Upper lobe of right lung (tissue), 1 donor: ENCODE data around the gene DLX2. TPM values are rescaled to one million over a fixed set of nuclear protein-coding genes. Genes with fewer than 3 reads are reported as not detected.
"Not testable (repeated sequence)": the region's sequence is repeated elsewhere in the genome, so short reads cannot be mapped to it uniquely, and the experiment has no call there.

Experiments used
- ATAC-seq: fragments of 200-7000 bp; cut with Tn5 transposase; one replicate; pipeline ENCODE4 v1.9.1; 2020; ENCODE audit warnings: mild to moderate bottlenecking, moderate library complexity
- DNase-seq: peaks from one replicate; pipeline ENCODE4 v3.0.0-alpha.2; 2020
- H3K27ac ChIP-seq: fragments of 200-600 bp; one replicate; pipeline ENCODE4 v1.8.0; 2022
- H3K27me3 ChIP-seq: fragments of 200-600 bp; one replicate; pipeline ENCODE4 v1.8.0; 2022; ENCODE audit warnings: mild to moderate bottlenecking
- H3K36me3 ChIP-seq: fragments of 200-600 bp; one replicate; pipeline ENCODE4 v1.8.0; 2022
- H3K4me1 ChIP-seq: fragments of 200-600 bp; one replicate; pipeline ENCODE4 v1.8.0; 2022
- H3K4me3 ChIP-seq: fragments of 200-600 bp; one replicate; pipeline ENCODE4 v1.8.0; 2022; ENCODE audit warnings: mild to moderate bottlenecking
- H3K9me3 ChIP-seq: fragments of 200-600 bp; one replicate; pipeline ENCODE4 v1.8.0; 2022
- intact Hi-C: fragments of 100-400 bp; cut with DNase I; formaldehyde crosslinking; loops from one replicate; pipeline ENCODE4 v1.11.0; 2022
- total RNA-seq: library from RNA; stranded (reverse); fragmentation: NEBNext Ultra II Directional; extraction: Animal tissue kit (Norgen Biotek cat#: 25700); gene quantifications from one replicate; pipeline ENCODE4 v1.2.1, GENCODE V29; 2021
- TF ChIP-seq, protein P1 (sequence below): fragments of 200-600 bp; IDR thresholded peaks from one replicate; pipeline ENCODE4 v1.8.0; 2022; ENCODE audit warnings: antibody characterized with exemption
- donor health status: DM: no; HTN: yes; CAD: no; lungs with severe emphysema.

Gene DLX2
- total RNA-seq, 1 donor from 2014 or later, result not detected

DNA sequence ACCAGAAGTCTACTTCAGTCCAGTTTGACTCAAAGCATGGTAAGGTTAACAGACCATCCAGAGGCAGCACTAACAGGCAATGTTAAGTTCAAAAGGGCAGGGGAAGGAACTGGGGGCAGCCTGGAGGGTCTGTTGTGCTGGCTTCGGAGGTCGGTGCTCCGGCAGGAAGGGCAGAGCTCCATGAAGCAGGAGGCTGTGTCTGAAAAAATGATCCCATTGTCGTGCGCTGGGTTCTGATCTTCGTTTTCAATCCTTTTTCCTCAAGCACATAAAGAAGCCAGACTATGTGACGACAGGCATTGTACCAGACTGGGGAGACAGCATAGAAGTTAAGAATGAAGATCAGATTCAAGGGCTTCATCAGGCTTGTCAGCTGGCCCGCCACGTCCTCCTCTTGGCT lies 39.3 kb downstream of the DLX2 start:
- DNase-seq (no peak), ATAC-seq (no peak)
- Histone ChIP-seq H3K4me1 (no peaks in the 10 kb centered on the region), H3K4me3 (no peak overlapping the region), H3K9me3 (no peaks in the 10 kb centered on the region), H3K27ac (no peak overlapping the region), H3K36me3 (no peaks in the 10 kb centered on the region), H3K27me3 (no peaks in the 10 kb centered on the region)
- TF ChIP-seq, protein P1, sequence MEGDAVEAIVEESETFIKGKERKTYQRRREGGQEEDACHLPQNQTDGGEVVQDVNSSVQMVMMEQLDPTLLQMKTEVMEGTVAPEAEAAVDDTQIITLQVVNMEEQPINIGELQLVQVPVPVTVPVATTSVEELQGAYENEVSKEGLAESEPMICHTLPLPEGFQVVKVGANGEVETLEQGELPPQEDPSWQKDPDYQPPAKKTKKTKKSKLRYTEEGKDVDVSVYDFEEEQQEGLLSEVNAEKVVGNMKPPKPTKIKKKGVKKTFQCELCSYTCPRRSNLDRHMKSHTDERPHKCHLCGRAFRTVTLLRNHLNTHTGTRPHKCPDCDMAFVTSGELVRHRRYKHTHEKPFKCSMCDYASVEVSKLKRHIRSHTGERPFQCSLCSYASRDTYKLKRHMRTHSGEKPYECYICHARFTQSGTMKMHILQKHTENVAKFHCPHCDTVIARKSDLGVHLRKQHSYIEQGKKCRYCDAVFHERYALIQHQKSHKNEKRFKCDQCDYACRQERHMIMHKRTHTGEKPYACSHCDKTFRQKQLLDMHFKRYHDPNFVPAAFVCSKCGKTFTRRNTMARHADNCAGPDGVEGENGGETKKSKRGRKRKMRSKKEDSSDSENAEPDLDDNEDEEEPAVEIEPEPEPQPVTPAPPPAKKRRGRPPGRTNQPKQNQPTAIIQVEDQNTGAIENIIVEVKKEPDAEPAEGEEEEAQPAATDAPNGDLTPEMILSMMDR, result no peak
- intact Hi-C loops, result no loop called here

DNA sequence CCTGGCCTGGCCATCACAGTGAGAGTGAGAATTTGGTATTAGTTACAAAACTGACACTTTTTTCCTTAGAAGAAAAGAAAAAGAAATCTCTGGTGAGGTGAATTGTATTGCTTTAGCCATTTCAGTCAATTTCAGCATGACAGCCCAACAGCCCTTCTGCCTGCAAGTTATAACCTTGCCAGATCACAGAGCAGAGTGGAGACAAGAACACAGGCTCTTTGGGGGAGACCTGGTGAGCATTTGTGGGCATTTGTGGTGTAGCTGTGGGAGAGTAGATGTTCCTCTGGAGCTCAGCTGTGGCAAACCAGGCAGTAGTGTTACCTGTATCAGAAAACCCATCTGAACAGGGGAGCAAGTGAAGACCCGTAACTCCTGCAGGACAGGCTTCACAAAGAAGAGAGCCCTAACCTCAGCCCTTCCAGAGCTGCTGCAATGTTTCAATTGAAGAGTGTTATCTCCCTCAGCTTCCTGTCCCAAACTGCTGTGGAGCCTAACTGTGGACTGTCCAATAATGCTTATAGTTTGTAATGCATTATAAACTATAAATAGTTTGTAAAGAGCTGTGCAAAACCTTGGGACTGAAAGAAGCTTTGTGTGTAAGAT lies 40.2 kb downstream of the DLX2 start:
- Histone ChIP-seq H3K4me1 (no peaks in the 10 kb centered on the region), H3K27me3 (no peaks in the 10 kb centered on the region), H3K27ac (no peak overlapping the region), H3K36me3 (no peaks in the 10 kb centered on the region), H3K4me3 (no peak overlapping the region), H3K9me3 (no peaks in the 10 kb centered on the region)
- TF ChIP-seq, protein P1, result no peak
- ATAC-seq, result no peak
- no peak for DNase-seq
- intact Hi-C loops, result no loop called here

DNA sequence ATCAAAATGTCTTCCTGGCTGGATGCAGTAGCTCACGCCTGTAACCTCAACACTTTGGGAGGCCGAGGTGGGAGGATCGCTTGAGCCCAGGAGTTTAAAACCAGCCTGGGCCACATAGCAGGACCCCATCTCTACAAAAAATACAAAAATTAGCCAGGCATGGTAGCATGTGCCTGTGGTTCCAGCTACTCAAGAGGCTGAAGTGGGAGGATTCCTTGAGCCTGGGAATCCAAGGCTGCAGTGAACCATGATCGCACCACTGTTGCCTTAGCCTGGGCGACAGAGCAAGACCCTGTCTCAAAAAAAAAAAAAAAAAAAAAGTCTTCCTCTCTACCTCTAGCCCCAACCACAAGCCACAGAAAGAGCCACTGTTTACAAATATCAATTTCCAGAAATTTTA lies 42.6 kb downstream of the DLX2 start:
- H3K9me3 ChIP-seq, H3K27me3 ChIP-seq, H3K4me1 ChIP-seq, H3K4me3 ChIP-seq, H3K36me3 ChIP-seq, intact Hi-C loops, DNase-seq, H3K27ac ChIP-seq, ATAC-seq: not testable (repeated sequence)

DNA sequence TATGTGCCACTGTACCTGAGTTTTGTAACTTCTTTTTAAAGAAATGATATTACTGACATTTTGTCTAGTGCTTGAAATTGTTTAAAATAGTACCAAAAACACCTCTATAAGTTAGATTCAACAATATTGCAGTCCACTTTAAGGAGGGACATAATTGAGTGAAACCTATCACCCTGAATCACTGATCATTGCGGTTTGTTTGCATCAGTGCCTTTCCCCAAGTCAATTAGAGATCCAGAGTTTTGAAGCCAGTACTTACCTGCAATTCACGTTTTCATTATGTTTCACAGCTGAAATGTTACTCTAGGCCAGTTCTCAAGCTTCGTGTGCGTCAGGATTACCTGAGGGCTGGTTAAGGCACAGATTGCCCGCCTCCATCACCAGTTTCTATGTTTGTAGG lies 44.0 kb downstream of the DLX2 start:
- no peaks in the 10 kb centered on the region for H3K4me1 ChIP-seq

DNA sequence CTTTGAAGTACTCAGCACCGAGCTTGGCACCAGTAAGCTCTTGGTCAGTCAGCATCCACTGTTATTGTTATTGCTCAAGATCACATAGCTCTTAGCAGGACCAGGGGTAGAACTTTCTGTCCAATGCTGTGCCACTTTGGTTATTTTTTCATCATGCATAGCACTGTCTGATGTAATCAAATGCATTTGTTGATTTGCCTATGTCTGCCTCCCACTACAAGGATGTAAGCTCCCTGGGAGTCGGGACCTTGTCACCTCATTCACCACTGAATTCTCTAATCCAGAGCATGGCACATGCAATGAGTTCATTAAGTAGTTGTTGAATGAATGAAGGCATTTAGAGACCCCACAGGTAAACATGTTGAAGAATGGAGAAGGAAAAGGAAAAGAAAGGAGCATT lies 46.4 kb downstream of the DLX2 start:
- no peak for DNase-seq
- no peak overlapping the region for H3K27ac ChIP-seq
- no peaks in the 10 kb centered on the region for H3K36me3 ChIP-seq
- H3K27me3 ChIP-seq, result no peaks in the 10 kb centered on the region
- intact Hi-C loops, result no loop called here
- no peaks in the 10 kb centered on the region for H3K9me3 ChIP-seq
- ATAC-seq, result no peak
- no peak overlapping the region for H3K4me3 ChIP-seq
- TF ChIP-seq, protein P1, result no peak
- H3K4me1 ChIP-seq, result no peaks in the 10 kb centered on the region

More for the DNA sequence above, 44.0 kb downstream of the DLX2 start:
- no peaks in the 10 kb centered on the region for H3K27me3 ChIP-seq
- no peak for DNase-seq
- no peaks in the 10 kb centered on the region for H3K36me3 ChIP-seq
- no peak overlapping the region for H3K27ac ChIP-seq
- no peak for ATAC-seq
- no peaks in the 10 kb centered on the region for H3K9me3 ChIP-seq
- TF ChIP-seq, protein P1, result no peak
- intact Hi-C loops, result no loop called here
- H3K4me3 ChIP-seq, result no peak overlapping the region

DNA sequence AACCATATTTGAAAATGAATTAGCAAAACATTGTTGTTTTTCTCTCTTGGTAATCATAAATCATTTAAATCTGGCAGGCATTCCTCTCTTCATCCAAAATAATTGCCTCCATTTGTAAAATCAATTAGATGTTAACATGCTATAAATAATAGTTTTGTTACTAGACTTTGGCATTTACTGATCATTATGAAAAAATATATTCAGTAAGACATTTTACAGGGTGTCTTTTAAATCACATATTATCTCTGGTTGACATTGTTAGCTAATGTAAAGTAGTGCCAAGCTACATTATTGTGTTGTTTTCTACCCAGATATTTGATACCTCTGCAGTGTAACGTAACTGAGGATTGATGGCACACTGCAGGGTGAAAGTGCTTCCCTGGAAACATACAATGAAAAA lies 49.2 kb downstream of the DLX2 start:
- intact Hi-C loops, result no loop called here
- TF ChIP-seq, protein P1, result no peak
- H3K27me3 ChIP-seq, result no peaks in the 10 kb centered on the region
- H3K4me1 ChIP-seq, result no peaks in the 10 kb centered on the region
- H3K4me3 ChIP-seq, result no peak overlapping the region
- H3K9me3 ChIP-seq, result no peaks in the 10 kb centered on the region
- no peaks in the 10 kb centered on the region for H3K36me3 ChIP-seq
- DNase-seq, result no peak
- no peak for ATAC-seq
- no peak overlapping the region for H3K27ac ChIP-seq
